Thymus (tissue), 11 donors: Measurements from ENCODE around the gene SLC6A2. TPM values are rescaled to one million over a fixed set of nuclear protein-coding genes. Genes with fewer than 3 reads are reported as not detected.
"Not testable (repeated sequence)": the region's sequence is repeated elsewhere in the genome, so short reads cannot be mapped to it uniquely, and the experiment has no call there.

Experiments used
- DNase-seq, 9 donors: peaks; one replicate each; pipeline ENCODE4 v3.0.0-alpha.2; 2013; ENCODE audit warnings: low spot score in 9 of 9, low read depth in 6 of 9, missing footprints in 1 of 9
- H3K27ac ChIP-seq, 2 donors: one replicate each; pipeline ENCODE4 v1.5.1; 2013; ENCODE audit warnings: control low read depth in 1 of 2, low read depth in 1 of 2, low read length in 1 of 2, mild to moderate bottlenecking in 1 of 2, moderate library complexity in 1 of 2
- H3K27me3 ChIP-seq, 2 donors: one replicate each; pipeline ENCODE4 v1.5.1; 2013; ENCODE audit warnings: low read length in 1 of 2; ENCODE audit not compliant: control insufficient read depth in 2 of 2, insufficient read depth in 1 of 2
- H3K36me3 ChIP-seq, 2 donors: one replicate each; pipeline ENCODE4 v1.5.1; 2013; ENCODE audit warnings: low read length in 1 of 2, mild to moderate bottlenecking in 1 of 2, moderate library complexity in 1 of 2; ENCODE audit not compliant: control insufficient read depth in 2 of 2, insufficient read depth in 2 of 2
- H3K4me1 ChIP-seq, 2 donors: one replicate each; pipeline ENCODE4 v1.5.1; 2013; ENCODE audit warnings: low read length in 2 of 2; ENCODE audit not compliant: control insufficient read depth in 2 of 2, insufficient read depth in 2 of 2
- H3K4me3 ChIP-seq, 2 donors: one replicate each; pipeline ENCODE4 v1.5.1; 2013; ENCODE audit warnings: low read length in 2 of 2, control low read depth in 1 of 2, mild to moderate bottlenecking in 1 of 2
- H3K9me3 ChIP-seq, 2 donors: one replicate each; pipeline ENCODE4 v1.5.1; 2013; ENCODE audit warnings: low read length in 1 of 2, mild to moderate bottlenecking in 1 of 2; ENCODE audit not compliant: control insufficient read depth in 2 of 2, insufficient read depth in 1 of 2
- WGBS: extraction: QIAGEN DNeasy Blood & Tissue Kit; methylation state at CpG from one replicate; pipeline ENCODE4 v1.1.7; 2013; 5-methylcytosine and 5-hydroxymethylcytosine counted together
- polyA plus RNA-seq: library from polyadenylated mRNA; stranded (reverse); fragments of 200-250 nt; gene quantifications from one replicate; pipeline ENCODE4 v1.2.3, GENCODE V29; 2013
- total RNA-seq: library from RNA; stranded (reverse); fragments of 120-200 nt; gene quantifications from one replicate; pipeline ENCODE4 v1.2.4, GENCODE V29; 2013
- donor health status: healthy.

Gene SLC6A2
- total and polyA plus RNA-seq, 2 donors, result 0.14 to 0.25 TPM

GRCh38 chr16:55737966-55738365 is 82.2 kb downstream of the SLC6A2 start:
- H3K4me3 ChIP-seq, result no peak overlapping the region
- H3K27ac ChIP-seq, result no peak overlapping the region
- no peak for DNase-seq
- no peaks in the 10 kb centered on the region for H3K9me3 ChIP-seq
- no peaks in the 10 kb centered on the region for H3K27me3 ChIP-seq
- no peaks in the 10 kb centered on the region for H3K36me3 ChIP-seq
- H3K4me1 ChIP-seq, result no peaks in the 10 kb centered on the region
- 90% methylated on average over 9 of the region's 9 CpGs for WGBS

GRCh38 chr16:55746081-55746480 is 90.3 kb downstream of the SLC6A2 start:
- Histone ChIP-seq H3K4me1 (no peaks in the 10 kb centered on the region), H3K9me3 (no peaks in the 10 kb centered on the region), H3K27me3 (no peaks in the 10 kb centered on the region), H3K4me3 (no peak overlapping the region), H3K27ac (no peak overlapping the region), H3K36me3 (no peaks in the 10 kb centered on the region)
- no peak for DNase-seq
- WGBS, result 84% methylated on average over 4 of the region's 4 CpGs

GRCh38 chr16:55747785-55748184 is 92.0 kb downstream of the SLC6A2 start:
- 89% methylated on average over 4 of the region's 4 CpGs for WGBS
- H3K4me1 ChIP-seq, result no peaks in the 10 kb centered on the region
- no peak overlapping the region for H3K4me3 ChIP-seq
- no peak for DNase-seq
- no peak overlapping the region for H3K27ac ChIP-seq
- H3K9me3 ChIP-seq, result no peaks in the 10 kb centered on the region
- H3K27me3 ChIP-seq, result no peaks in the 10 kb centered on the region
- no peaks in the 10 kb centered on the region for H3K36me3 ChIP-seq

GRCh38 chr16:55752465-55753144 is 96.8 kb downstream of the SLC6A2 start:
- not testable (repeated sequence) for DNase-seq, H3K36me3 ChIP-seq, H3K4me1 ChIP-seq, H3K27me3 ChIP-seq, H3K4me3 ChIP-seq, H3K27ac ChIP-seq, H3K9me3 ChIP-seq
- WGBS, result 63% methylated on average over 5 of the region's 5 CpGs

GRCh38 chr16:55753145-55753631 is 97.4 kb downstream of the SLC6A2 start:
- WGBS, result 56% methylated on average over 4 of the region's 4 CpGs
- not testable (repeated sequence) for H3K27ac ChIP-seq

More at GRCh38 chr16:55753145-55753631, 97.4 kb downstream of the SLC6A2 start:
- not testable (repeated sequence) for H3K9me3 ChIP-seq, DNase-seq, H3K27me3 ChIP-seq, H3K4me3 ChIP-seq, H3K4me1 ChIP-seq, H3K36me3 ChIP-seq

Other genes starting within 250 kb of the SLC6A2 start
- gene MMP2, start 176.8 kb upstream of the SLC6A2 start, total RNA-seq, result 8.5 TPM
- 14.3 TPM for gene MMP2, start 176.8 kb upstream of the SLC6A2 start, polyA plus RNA-seq
- gene LPCAT2, start 146.9 kb upstream of the SLC6A2 start, total RNA-seq, result 5.2 TPM
- 11.2 TPM for gene LPCAT2, start 146.9 kb upstream of the SLC6A2 start, polyA plus RNA-seq
- 0.19 TPM for gene CAPNS2, start 89.3 kb upstream of the SLC6A2 start, total RNA-seq
- gene CAPNS2, start 89.3 kb upstream of the SLC6A2 start, polyA plus RNA-seq, result 1.7 TPM
- gene CES1, start 177.1 kb downstream of the SLC6A2 start, total RNA-seq, result 2.1 TPM
- 16.6 TPM for gene CES1, start 177.1 kb downstream of the SLC6A2 start, polyA plus RNA-seq
- 0.09 TPM for gene CES5A, start 219.4 kb downstream of the SLC6A2 start, total RNA-seq
- gene CES5A, start 219.4 kb downstream of the SLC6A2 start, polyA plus RNA-seq, result 1.1 TPM